Spleen (tissue), 11 donors: ENCODE measurements around the gene ANKRD61. TPM values are rescaled to one million over a fixed set of nuclear protein-coding genes. Genes with fewer than 3 reads are reported as not detected.
A peak's percentile ranks its signal among the peaks of the same experiment; 100 is the strongest.
"Not testable (repeated sequence)": the region's sequence is repeated elsewhere in the genome, so short reads cannot be mapped to it uniquely, and the experiment has no call there.

ENCODE experiments used
- DNase-seq: peaks from one replicate; pipeline ENCODE4 v3.0.0-alpha.2; 2020
- H3K27ac ChIP-seq, 8 donors: fragments of 200-600 bp; sonication (generic) in 7 of 8; 1 replicate in 4 of 8; 2 replicates in 4 of 8; pipeline versions ENCODE4 v1.5.0 to v1.8.0; 2016 to 2021; ENCODE audit warnings: inconsistent platforms in 4 of 8, mild to moderate bottlenecking in 4 of 8, moderate library complexity in 1 of 8
- H3K27me3 ChIP-seq, 7 donors: fragments of 200-600 bp; sonication (generic) in 6 of 7; replicated peaks in 1 of 7; 1 replicate in 4 of 7; 2 replicates in 3 of 7; pipeline versions ENCODE4 v1.5.0 to v1.8.0; 2016 to 2021; ENCODE audit warnings: inconsistent platforms in 3 of 7, mild to moderate bottlenecking in 1 of 7
- H3K36me3 ChIP-seq, 6 donors: fragments of 200-600 bp; sonication (generic) in 5 of 6; 1 replicate in 4 of 6; 2 replicates in 2 of 6; pipeline versions ENCODE4 v1.5.0 to v1.8.0; 2016 to 2021; ENCODE audit warnings: inconsistent platforms in 2 of 6
- H3K4me1 ChIP-seq, 6 donors: fragments of 200-600 bp; sonication (generic) in 5 of 6; 1 replicate in 3 of 6; 2 replicates in 3 of 6; pipeline versions ENCODE4 v1.5.0 to v1.8.0; 2016 to 2021; ENCODE audit warnings: inconsistent platforms in 3 of 6
- H3K4me3 ChIP-seq, 8 donors: fragments of 200-600 bp; sonication (generic) in 7 of 8; 1 replicate in 4 of 8; 2 replicates in 4 of 8; pipeline versions ENCODE4 v1.5.0 to v1.8.0; 2016 to 2021; ENCODE audit warnings: inconsistent platforms in 4 of 8, mild to moderate bottlenecking in 4 of 8, moderate library complexity in 2 of 8
- H3K9me3 ChIP-seq, 8 donors: fragments of 200-600 bp; sonication (generic) in 7 of 8; 1 replicate in 4 of 8; 2 replicates in 4 of 8; pipeline versions ENCODE4 v1.5.0 to v1.8.0; 2016 to 2021; ENCODE audit warnings: inconsistent platforms in 4 of 8
- POLR2A ChIP-seq, 3 donors: fragments of 450-650 bp; IDR thresholded peaks; one replicate each; pipeline ENCODE4 v1.5.1; 2017; ENCODE audit warnings: antibody characterized with exemption in 3 of 3, mild to moderate bottlenecking in 1 of 3
- POLR2AphosphoS5 ChIP-seq, 3 donors: sonication (generic); formaldehyde crosslinking; IDR thresholded peaks; one replicate each; pipeline ENCODE4 v1.5.1; 2017; ENCODE audit warnings: antibody characterized with exemption in 3 of 3
- WGBS, 5 donors: extraction: QIAGEN DNeasy Blood & Tissue Kit in 3 of 5; methylation state at CpG; one replicate each; pipeline versions ENCODE4 v1.1.5 to v1.1.7; 2013 to 2018; 5-methylcytosine and 5-hydroxymethylcytosine counted together
- intact Hi-C: fragments of 100-400 bp; cut with DNase I; formaldehyde crosslinking; loops from one replicate; pipeline ENCODE4 v1.15.0; 2023; ENCODE audit warnings: low total_unique reads
- polyA plus RNA-seq, 3 donors: library from polyadenylated mRNA; stranded (reverse); fragments of 200-250 nt; gene quantifications; one replicate each; pipeline ENCODE4 v1.2.1, GENCODE V29; 2013
- total RNA-seq, 7 donors: library from RNA; depleted of rRNA in 3 of 7; stranded (reverse); fragments of >200 nt in 3 of 7; fragmentation: NEBNext Ultra II Directional in 4 of 7; extraction: Animal tissue kit (Norgen Biotek cat#: 25700) in 4 of 7; gene quantifications; one replicate each; pipeline versions ENCODE4 v1.1.0 to v1.2.1, GENCODE V29; 2016 to 2021
- TF ChIP-seq, protein P1 (sequence below), 11 experiments: fragments of 200-600 bp in 7 of 11; fragments of 450-650 bp in 4 of 11; sonication (generic) in 4 of 11; IDR thresholded peaks in 8 of 11; conservative IDR thresholded peaks in 3 of 11; 1 replicate in 7 of 11; 2 replicates in 4 of 11; pipeline versions ENCODE4 v1.4.0 to v1.8.0; 2016 to 2021; ENCODE audit warnings: antibody characterized with exemption in 11 of 11, inconsistent platforms in 4 of 11, mild to moderate bottlenecking in 1 of 11
- donor health status: healthy with polysubstance abuse.
- donor health status: DM: no; HTN: no; CAD: no; lungs with moderate emphysema.
- donor health status: DM: no; HTN: no; CAD: no.
- donor health status: Bipolar disorder and iron deficiency.
- donor health status: healthy.
- donor health status: DM: no; HTN: no; CAD: no.
- donor health status: DM: yes; HTN: yes; CAD: no.

ANKRD61 gene
- total and polyA plus RNA-seq, 10 donors = 0.05 to 0.37 (median 0.13) TPM; not detected in 7

DNA sequence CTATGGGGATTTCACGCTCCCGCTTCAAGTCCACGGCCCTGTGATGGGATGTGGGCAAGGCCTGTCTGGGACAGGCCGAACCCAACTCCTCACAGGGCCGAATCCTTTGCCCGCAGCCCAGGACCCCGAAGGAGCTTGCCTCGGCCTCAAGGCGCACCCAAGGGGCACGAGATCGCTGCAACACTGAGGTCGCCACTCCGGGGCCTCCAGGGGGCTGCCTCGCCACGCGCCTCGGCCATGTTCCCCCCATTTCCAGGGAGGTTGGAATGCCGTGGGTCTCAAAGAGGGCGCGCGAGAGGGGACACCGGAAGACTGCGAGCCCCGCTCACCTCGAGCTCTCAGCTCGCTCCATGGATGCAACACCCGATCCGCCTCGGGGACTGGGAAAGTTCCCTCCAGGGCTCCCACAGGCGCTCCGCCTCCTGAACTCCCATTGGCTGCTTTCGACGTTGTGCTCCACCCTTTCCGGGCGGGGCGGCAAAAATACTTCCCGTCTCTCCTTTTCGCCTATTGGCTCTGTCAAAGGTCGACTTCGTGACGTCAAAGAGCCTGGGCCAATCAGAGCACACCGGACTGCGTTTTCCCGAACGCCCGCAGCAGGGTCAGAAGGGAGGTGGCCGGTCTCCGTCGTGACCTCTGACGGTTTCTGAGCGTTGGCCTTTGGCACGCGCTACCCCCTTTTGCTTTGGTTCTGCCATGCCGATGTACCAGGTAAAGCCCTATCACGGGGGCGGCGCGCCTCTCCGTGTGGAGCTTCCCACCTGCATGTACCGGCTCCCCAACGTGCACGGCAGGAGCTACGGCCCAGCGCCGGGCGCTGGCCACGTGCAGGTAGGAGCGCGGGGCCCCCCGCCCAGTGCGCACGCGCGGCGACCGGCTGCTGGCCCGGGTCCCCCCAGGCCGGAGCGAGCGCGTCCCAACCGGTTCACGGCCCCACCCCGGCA is 22.2 kb upstream of the ANKRD61 start, which contains the start of the genes AIMP2 and PMS2:
AIMP2 (plus strand) TSS at position 605 of the 944 bp plus-strand sequence; CDS start at position 697, 92 bp downstream.
PMS2 (minus strand) TSS at position 382 of the 944 bp plus-strand sequence; CDS start at position 352, 30 bp downstream.
- Histone ChIP-seq H3K27me3 (no peaks in the 10 kb centered on the region), H3K9me3 (no peaks in the 10 kb centered on the region), H3K36me3 (peaks cover 0 to 44% (median under 1%) of the 10 kb centered on the region in 6 donors), H3K4me1 (peaks cover 13 to 56% (median 32%) of the 10 kb centered on the region in 6 donors), H3K4me3 (peak within 1 kb of the TSS; percentile 72 to 91 (median 84)), H3K27ac (peak within 1 kb of the TSS; percentile 80 to 96 (median 92))
- peak; percentile 97 for DNase-seq
- TF ChIP-seq, protein P1, sequence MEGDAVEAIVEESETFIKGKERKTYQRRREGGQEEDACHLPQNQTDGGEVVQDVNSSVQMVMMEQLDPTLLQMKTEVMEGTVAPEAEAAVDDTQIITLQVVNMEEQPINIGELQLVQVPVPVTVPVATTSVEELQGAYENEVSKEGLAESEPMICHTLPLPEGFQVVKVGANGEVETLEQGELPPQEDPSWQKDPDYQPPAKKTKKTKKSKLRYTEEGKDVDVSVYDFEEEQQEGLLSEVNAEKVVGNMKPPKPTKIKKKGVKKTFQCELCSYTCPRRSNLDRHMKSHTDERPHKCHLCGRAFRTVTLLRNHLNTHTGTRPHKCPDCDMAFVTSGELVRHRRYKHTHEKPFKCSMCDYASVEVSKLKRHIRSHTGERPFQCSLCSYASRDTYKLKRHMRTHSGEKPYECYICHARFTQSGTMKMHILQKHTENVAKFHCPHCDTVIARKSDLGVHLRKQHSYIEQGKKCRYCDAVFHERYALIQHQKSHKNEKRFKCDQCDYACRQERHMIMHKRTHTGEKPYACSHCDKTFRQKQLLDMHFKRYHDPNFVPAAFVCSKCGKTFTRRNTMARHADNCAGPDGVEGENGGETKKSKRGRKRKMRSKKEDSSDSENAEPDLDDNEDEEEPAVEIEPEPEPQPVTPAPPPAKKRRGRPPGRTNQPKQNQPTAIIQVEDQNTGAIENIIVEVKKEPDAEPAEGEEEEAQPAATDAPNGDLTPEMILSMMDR (IDR thresholded peaks at IDR 0.05 in 8 of 11, conservative IDR thresholded peaks at IDR 0.05 in 3 of 11) = peak in 7 of 11 experiments; percentile 8 to 44 (median 19)
- TF ChIP-seq POLR2AphosphoS5 (IDR thresholded peaks at IDR 0.05) (peak; percentile 91 to 94 (median 93)), POLR2A (IDR thresholded peaks at IDR 0.05) (peak in 1 of 3 donors; percentile 45)
- WGBS, 5 donors = 0 to 1% (median 1%) methylated on average over 61 to 84 of the region's 84 CpGs
- intact Hi-C loops = no loop called here

DNA sequence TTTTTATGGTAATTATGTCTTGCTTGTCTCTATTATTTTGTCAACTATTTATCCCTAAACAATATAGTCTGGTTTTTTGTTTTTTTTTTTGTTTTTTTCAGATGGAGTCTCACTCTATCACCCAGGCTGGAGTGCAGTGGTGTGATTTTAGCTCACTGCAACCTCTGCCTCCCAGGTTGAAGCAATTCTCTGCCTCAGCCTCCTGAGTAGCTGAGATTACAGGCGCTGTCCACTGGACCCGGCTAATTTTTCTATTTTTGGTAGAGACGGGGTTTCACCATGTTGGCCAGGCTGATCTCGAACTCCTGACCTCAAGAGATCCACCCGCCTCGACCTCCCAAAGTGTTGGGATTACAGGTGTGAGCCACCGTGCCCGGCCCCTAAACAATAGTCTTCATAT is 20.8 kb upstream of the ANKRD61 start:
- peak overlapping the region in 3 of 8 donors; percentile 94 to 95 (median 94) for H3K27ac ChIP-seq
- H3K4me1 ChIP-seq = peaks cover 13 to 56% (median 32%) of the 10 kb centered on the region in 6 donors
- H3K27me3 ChIP-seq, H3K9me3 ChIP-seq, intact Hi-C loops, DNase-seq: not testable (repeated sequence)
- peaks cover 0 to 37% (median 2%) of the 10 kb centered on the region in 6 donors for H3K36me3 ChIP-seq
- 83 to 98% (median 87%) methylated on average over 8 of the region's 8 CpGs for WGBS, 5 donors
- peak overlapping the region in 2 of 8 donors; percentile 72 to 84 for H3K4me3 ChIP-seq

DNA sequence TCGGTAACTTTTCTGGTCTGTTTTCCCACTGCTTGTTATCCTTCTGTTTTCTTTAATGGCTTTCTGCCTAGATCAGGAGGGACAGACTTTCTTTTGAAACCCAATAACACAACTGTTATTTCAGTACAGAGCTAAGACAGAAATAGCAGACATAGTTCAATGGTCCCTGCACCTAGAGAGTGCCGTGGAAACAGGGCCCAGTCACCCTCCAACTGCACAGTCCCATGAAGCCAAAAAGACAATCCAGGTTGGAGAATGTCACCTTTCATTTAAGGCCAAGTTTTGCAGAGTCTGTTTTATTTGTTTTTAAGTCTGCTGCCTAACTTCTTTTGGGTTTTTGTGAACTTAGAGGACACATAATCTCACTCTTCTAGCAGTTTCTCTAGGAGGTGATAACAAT is 19.6 kb upstream of the ANKRD61 start:
- TF ChIP-seq, protein P1 (IDR thresholded peaks at IDR 0.05 in 8 of 11, conservative IDR thresholded peaks at IDR 0.05 in 3 of 11) = no peak
- TF ChIP-seq POLR2AphosphoS5 (IDR thresholded peaks at IDR 0.05) (no peak), POLR2A (IDR thresholded peaks at IDR 0.05) (no peak)
- H3K36me3 ChIP-seq = peaks cover 0 to 46% (median 13%) of the 10 kb centered on the region in 6 donors
- H3K27ac ChIP-seq = no peak overlapping the region
- intact Hi-C loops = no loop called here
- no peak overlapping the region for H3K4me3 ChIP-seq
- 82 to 93% (median 84%) methylated on average over 2 of the region's 2 CpGs for WGBS, 5 donors
- DNase-seq = no peak
- no peaks in the 10 kb centered on the region for H3K27me3 ChIP-seq
- no peaks in the 10 kb centered on the region for H3K9me3 ChIP-seq
- H3K4me1 ChIP-seq = peaks cover 13 to 53% (median 31%) of the 10 kb centered on the region in 6 donors

DNA sequence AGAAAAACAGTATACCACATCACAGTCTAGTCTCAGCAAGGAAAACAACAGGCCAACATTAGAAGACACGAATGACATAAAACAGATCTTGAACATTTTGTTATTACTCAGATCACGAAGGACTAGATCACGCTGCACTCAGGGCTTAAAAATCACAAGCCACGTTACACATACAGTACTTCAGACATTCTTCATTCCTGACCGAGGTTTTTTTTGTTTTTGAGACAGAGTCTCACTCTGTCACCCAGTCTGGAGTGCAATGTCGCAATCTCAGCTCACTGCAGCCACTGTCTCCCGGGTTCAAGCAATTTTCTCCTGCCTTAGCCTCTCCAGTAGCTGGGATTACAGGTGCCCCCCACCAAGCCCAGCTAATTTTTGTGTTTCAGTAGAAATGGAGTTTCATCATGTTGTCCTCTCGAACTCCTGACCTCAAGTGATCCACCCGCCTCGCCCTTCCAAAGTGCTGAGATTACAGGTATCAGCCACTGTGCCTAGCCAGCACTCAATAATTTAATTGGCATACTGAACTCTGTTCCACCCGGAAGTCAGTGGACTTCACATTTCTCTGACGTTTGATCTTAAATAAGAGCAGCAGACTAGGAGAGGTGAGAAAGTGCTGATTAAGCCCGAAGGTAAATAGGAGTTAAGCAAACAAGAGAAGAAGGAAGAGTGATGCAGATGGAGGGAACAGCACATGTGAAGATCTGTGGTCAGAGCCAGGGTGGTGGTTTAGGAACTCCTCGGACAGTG is 18.6 kb upstream of the ANKRD61 start:
- intact Hi-C loops = no loop called here
- DNase-seq = no peak

More for the DNA sequence above, 18.6 kb upstream of the ANKRD61 start:
- H3K36me3 ChIP-seq = peaks cover 0 to 56% (median 23%) of the 10 kb centered on the region in 6 donors
- TF ChIP-seq POLR2A (IDR thresholded peaks at IDR 0.05) = no peak
- H3K4me3 ChIP-seq = no peak overlapping the region
- no peaks in the 10 kb centered on the region for H3K9me3 ChIP-seq
- H3K27ac ChIP-seq = no peak overlapping the region
- peaks cover 13 to 43% (median 25%) of the 10 kb centered on the region in 6 donors for H3K4me1 ChIP-seq
- no peaks in the 10 kb centered on the region for H3K27me3 ChIP-seq
- WGBS, 5 donors = 78 to 87% (median 79%) methylated on average over 14 of the region's 14 CpGs
